T-helper 2 cell (primary cell): Measurements from ENCODE around the gene ACACA.
A peak's percentile ranks its signal among the peaks of the same experiment; 100 is the strongest.
"Not testable (repeated sequence)": the region's sequence is repeated elsewhere in the genome, so short reads cannot be mapped to it uniquely, and the experiment has no call there.

Experiments
- DNase-seq, 5 experiments: peaks; one replicate each; pipeline versions ENCODE4 v3.0.0 to v3.0.0-alpha.2; 2012 to 2022
- total RNA-seq, 2 donors: gene quantifications; one replicate each; lab custom pipeline; 2026; lab: John Stamatoyannopoulos, UW

Gene ACACA
- 37.0 to 39.6 reads per million in 2 donors for total RNA-seq

GRCh38 chr17:37406635-37407461 is at the start of gene ACACA, which contains the start of gene TADA2A:
TSS of gene ACACA (minus strand) at chr17:37406836. CDS start at chr17:37406299, 537 bp downstream.
TSS of gene TADA2A (plus strand) at chr17:37406886. CDS start at chr17:37411366, 4,480 bp downstream.
- DNase-seq = peak; percentile 49 to 89 (median 67)

GRCh38 chr17:37450112-37450511 is 43.5 kb upstream of the ACACA start:
- DNase-seq = no peak

GRCh38 chr17:37447641-37448040 is 41.0 kb upstream of the ACACA start:
- DNase-seq = no peak

DNA sequence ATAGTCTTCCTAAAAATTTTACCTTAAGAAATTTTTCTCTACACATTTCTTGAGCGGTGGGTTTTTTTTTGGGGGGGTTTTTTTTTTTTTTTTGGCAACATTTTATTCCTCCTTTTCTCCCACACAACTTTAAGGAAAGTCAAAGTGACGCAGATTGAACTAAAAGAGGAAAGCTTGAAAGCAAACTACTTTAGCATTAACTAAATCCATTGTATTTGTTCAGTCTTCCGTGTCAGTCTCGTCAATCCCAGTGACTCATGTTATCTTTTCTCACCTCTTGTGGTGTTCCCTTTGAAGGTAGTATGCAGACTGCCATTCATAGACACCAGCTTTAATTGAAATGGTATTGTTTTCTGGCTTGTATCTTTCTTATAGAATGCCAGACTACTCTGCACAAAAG is 39.4 kb upstream of the ACACA start:
- DNase-seq = no peak

GRCh38 chr17:37441369-37442014 is 34.9 kb upstream of the ACACA start:
- not testable (repeated sequence) for DNase-seq

DNA sequence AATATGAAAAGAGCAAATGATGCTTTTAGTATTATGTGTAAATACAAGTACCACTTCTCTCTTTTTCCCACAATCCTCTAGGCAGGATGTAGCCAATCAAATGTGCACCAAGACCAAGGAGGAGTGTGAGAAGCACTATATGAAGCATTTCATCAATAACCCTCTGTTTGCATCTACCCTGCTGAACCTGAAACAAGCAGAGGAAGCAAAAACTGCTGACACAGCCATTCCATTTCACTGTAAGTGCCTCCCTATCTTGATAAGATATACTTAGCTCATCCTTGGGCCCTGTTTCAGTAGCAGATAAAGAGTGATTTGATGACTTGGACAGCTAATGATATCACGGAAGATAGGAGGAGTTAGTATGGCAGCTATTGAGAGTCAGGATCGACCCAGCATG is 33.8 kb upstream of the ACACA start:
- peak in 1 of 5 experiments; percentile 84 for DNase-seq

DNA sequence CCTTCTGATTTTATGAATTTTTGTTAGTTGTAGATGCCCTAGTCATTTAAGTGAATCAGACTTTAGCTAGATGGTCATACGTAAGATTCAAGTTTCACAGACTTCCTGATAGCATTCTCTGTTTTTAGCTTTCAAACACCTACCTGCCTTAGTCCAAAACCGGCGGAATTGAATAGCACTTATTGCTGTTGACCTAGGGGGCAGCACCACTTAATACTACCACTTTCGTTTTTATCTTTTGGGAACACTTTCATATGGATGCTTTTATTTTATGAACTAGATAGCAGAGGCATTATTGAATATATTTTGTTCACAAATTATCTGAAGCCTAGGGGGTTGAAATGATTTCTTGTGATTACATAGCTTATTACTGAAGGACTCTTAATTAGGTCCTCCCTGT is 31.5 kb upstream of the ACACA start:
- DNase-seq = no peak

DNA sequence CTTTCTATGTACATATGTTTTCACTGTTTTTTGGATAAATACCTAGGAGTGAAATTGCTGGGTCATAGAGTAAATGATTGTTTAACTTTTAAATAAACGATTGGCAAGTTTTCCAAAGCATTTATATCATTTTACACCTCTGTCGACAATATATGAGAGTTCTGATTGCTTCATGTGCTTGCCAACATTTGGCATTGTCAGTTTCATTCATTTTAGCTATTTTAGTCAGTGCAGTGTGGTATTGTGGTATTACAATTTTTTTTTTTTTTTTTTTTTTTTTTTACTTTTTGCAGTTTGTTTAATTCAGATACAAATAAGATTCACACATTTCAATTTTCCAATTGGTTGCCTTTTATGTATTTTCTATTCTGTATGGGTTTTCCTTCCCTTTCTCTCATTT is 26.0 kb upstream of the ACACA start:
- DNase-seq = peak in 1 of 5 experiments; percentile 5

- DNase-seq = peak in 1 of 5 experiments; percentile 10
These were observed 23.5 kb upstream of the ACACA start for GRCh38 chr17:37430051-37430627.

- DNase-seq = no peak
These were observed 22.8 kb upstream of the ACACA start for GRCh38 chr17:37429453-37429852.

GRCh38 chr17:37429039-37429438 is 22.4 kb upstream of the ACACA start:
- no peak for DNase-seq

DNA sequence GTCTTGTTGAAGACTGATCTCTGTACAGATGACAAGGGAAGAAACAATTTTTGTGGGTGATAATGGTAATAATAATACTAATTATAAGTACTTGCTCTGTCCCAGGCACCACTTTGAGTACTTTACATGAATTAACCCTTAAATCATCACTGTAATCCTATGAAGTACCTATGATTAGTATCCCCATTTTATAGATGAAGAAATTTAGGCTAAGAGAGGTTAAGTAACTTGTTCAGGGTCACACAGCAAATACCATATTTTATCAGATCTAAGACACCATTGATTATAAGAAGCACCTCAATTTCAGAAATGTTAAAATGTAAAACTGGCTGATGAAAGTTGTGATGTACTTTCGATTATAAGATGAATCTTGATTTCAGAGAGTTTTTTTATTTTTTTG is 18.6 kb upstream of the ACACA start:
- no peak for DNase-seq

- no peak for DNase-seq
These were observed 16.5 kb upstream of the ACACA start for GRCh38 chr17:37422971-37423625.

GRCh38 chr17:37417852-37418251 is 11.2 kb upstream of the ACACA start:
- no peak for DNase-seq

DNA sequence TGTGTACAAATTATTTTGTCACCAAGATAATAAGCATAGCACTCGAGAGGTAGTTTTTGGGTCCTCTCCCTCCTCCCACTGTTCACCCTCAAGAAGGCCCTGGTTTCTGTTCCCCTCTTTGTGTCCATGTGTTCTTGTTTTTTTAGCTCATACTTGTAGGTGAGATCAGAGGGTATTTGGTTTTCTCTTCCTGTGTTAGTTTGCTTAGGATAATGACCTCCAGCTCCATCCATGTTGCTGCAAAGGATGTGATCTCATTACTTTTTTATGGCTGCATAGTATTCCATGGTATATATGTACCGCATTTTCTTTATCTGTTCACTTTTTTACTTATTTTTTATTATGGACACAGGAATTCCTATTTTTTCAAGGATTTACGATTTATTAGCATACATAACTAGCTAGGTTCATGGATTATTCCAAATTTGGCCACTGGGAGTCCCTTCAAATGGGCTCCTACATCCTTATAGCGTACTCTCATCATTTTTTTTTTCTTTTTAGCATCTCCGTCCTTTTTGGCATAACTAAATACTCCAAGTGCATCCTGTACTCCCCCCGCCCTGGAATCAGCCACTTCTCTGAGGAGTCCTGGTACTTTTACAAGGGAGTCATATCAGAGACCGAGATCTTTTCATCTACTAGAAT is 7.4 kb upstream of the ACACA start:
- no peak for DNase-seq

DNA sequence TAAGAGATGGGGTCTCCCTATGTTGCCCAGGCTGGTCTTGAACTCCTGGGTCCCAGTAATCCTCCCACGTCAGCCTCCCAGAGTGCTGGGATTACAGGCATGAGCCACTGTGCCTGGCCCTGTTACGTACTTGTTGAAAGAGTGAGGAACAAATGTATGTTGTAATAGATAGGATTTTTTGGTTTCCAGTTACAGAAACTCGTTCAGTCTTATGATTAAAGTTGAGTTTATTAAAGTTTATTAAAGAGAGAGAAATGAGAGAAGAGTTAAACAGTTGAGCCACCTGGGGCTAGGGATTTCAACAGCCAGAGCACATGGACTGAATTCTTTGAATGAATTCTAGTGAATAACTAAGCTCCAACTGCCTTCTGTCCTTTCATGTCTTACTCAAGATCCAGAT is 3.7 kb upstream of the ACACA start:
- DNase-seq = no peak

GRCh38 chr17:37408145-37408479 is 1.5 kb upstream of the ACACA start:
- DNase-seq = not testable (repeated sequence)

GRCh38 chr17:37405955-37406634 is 541 bp downstream of the ACACA start:
- DNase-seq = peak in 1 of 5 experiments; percentile 28

- not testable (repeated sequence) for DNase-seq
These were observed 1.1 kb downstream of the ACACA start for GRCh38 chr17:37405522-37405921.

DNA sequence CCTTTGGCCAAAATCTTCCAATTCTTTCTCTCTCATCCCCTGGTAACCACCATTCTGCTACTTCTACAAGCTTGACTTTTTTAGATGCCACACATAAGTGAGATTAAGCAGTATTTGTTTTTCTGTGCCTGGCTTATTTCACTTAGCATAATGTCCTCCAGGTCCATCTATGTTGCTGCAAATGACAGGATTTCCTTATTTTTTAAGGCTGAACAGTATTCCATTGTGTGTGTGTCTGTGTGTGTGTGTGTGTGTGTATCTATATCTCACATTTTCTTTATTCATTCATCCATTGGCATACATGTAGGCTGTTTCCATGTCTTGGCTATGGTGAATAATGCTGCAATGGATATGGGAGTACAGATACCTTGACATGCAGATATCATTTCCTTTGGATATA is 6.1 kb downstream of the ACACA start:
- DNase-seq = no peak

DNA sequence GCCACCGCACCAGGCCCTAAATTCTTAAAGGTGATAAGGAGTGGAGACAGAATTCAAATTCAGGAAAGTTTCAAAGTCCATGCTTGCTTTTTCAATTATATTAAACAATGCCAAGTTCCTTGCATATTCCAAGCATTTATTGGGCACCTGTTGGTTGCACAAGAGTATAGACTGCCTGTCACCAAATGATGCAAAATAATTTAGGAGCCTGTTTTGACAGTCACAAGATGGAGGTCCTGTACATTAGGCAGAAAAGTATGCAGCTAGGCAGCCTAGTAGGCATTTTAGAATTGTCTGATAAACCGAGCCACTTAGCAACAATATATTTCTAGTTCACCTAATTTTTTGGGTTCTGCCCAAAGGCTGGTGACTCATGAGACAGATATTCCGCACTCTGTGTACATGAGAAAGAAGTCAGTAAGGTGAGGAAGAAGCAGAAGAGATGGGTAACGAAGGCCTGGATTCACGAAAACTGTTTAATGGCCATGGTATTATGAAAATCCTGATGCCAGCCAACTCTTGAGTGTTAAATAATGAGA is 7.3 kb downstream of the ACACA start:
- no peak for DNase-seq

DNA sequence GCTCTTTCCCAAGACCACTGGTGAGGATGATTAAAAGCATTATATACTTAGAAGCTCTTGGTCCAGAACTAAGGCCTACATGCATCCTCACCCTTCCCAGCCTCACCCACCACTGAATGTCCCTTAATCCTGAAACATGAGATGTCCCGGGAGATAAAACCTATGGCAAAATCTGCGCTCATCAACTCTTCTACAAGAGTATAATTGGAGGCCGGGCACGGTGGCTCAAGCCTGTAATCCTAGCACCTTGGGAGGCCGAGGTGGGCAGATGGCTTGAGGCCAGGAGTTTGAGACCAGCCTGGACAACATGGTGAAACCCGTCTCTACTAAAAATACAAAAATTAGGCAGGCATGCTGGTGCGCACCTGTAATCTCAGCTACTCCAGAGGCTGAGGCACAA is 13.3 kb downstream of the ACACA start:
- DNase-seq = no peak
